GM18505 (cell line): ENCODE data around the gene CREBL2.
"Not testable (repeated sequence)": the region's sequence is repeated elsewhere in the genome, so short reads cannot be mapped to it uniquely, and the experiment has no call there.

ENCODE experiments used
- ATAC-seq: cut with Tn5 transposase; IDR thresholded peaks from one replicate; pipeline ENCODE4 v1.9.1; 2021; ENCODE audit not compliant: unreplicated experiment
- POLR2A ChIP-seq: IDR thresholded peaks from 4 replicates; pipeline ENCODE4 v1.6.1; 2011; ENCODE audit warnings: borderline replicate concordance; ENCODE audit not compliant: insufficient read depth, insufficient read length; ENCODE audit errors: extremely low read depth

Gene CREBL2

GRCh38 chr12:12585115-12585863 lies 26.4 kb upstream of the CREBL2 start:
- no peak for TF ChIP-seq POLR2A
- ATAC-seq, result no peak

GRCh38 chr12:12586879-12587675 lies 24.6 kb upstream of the CREBL2 start:
- ATAC-seq, result no peak
- no peak for TF ChIP-seq POLR2A

GRCh38 chr12:12587878-12588277 lies 23.8 kb upstream of the CREBL2 start:
- ATAC-seq, result no peak
- TF ChIP-seq POLR2A, result no peak

GRCh38 chr12:12588436-12588835 lies 23.2 kb upstream of the CREBL2 start:
- not testable (repeated sequence) for ATAC-seq

GRCh38 chr12:12590961-12591360 lies 20.7 kb upstream of the CREBL2 start:
- TF ChIP-seq POLR2A, result no peak
- no peak for ATAC-seq

GRCh38 chr12:12592930-12593329 lies 18.7 kb upstream of the CREBL2 start:
- ATAC-seq, result no peak

GRCh38 chr12:12595929-12596328 lies 15.7 kb upstream of the CREBL2 start:
- not testable (repeated sequence) for ATAC-seq

More at GRCh38 chr12:12592930-12593329, 18.7 kb upstream of the CREBL2 start:
- TF ChIP-seq POLR2A, result no peak

GRCh38 chr12:12596598-12596997 lies 15.1 kb upstream of the CREBL2 start:
- ATAC-seq, result not testable (repeated sequence)

- no peak for ATAC-seq
- no peak for TF ChIP-seq POLR2A
These were observed 12.8 kb upstream of the CREBL2 start for GRCh38 chr12:12598864-12599263.

- no peak for TF ChIP-seq POLR2A
- ATAC-seq, result no peak
These were observed 11.7 kb upstream of the CREBL2 start for GRCh38 chr12:12599750-12600643.

GRCh38 chr12:12600659-12601058 lies 11.0 kb upstream of the CREBL2 start:
- ATAC-seq, result no peak
- no peak for TF ChIP-seq POLR2A

- ATAC-seq, result no peak
- no peak for TF ChIP-seq POLR2A
These were observed 6.9 kb upstream of the CREBL2 start for GRCh38 chr12:12604740-12605139.

GRCh38 chr12:12606781-12607589 lies 4.7 kb upstream of the CREBL2 start:
- no peak for ATAC-seq
- no peak for TF ChIP-seq POLR2A

GRCh38 chr12:12608557-12608957 lies 3.1 kb upstream of the CREBL2 start:
- ATAC-seq, result no peak
- TF ChIP-seq POLR2A, result no peak
